Epithelial cell of esophagus (primary cell): Measurements from ENCODE around the gene EFNA4.

Experiments
- DNase-seq: peaks from one replicate; pipeline ENCODE4 v3.0.0; 2010; ENCODE audit warnings: low read depth
- H3K4me3 ChIP-seq: 2 replicates; pipeline ENCODE4 v1.5.1; 2011; ENCODE audit warnings: mild to moderate bottlenecking, low read length, control low read depth
- CTCF ChIP-seq: IDR thresholded peaks from 2 replicates; pipeline ENCODE4 v1.5.1; 2011; ENCODE audit warnings: low read depth, mild to moderate bottlenecking, low read length, control low read depth, inconsistent platforms; ENCODE audit not compliant: insufficient read depth; ENCODE audit errors: missing control alignments

Gene EFNA4

GRCh38 chr1:155052439-155053395 lies 10.8 kb upstream of the EFNA4 start:
- peak overlapping the region; percentile 86 for H3K4me3 ChIP-seq
- DNase-seq, result peak; percentile 51
- TF ChIP-seq CTCF, result peak; percentile 58

GRCh38 chr1:155053531-155054105 lies 9.9 kb upstream of the EFNA4 start:
- H3K4me3 ChIP-seq, result no peak overlapping the region
- TF ChIP-seq CTCF, result no peak
- no peak for DNase-seq

- DNase-seq, result no peak
- TF ChIP-seq CTCF, result no peak
- no peak overlapping the region for H3K4me3 ChIP-seq
These were observed 6.4 kb upstream of the EFNA4 start for GRCh38 chr1:155057104-155057503.

- no peak overlapping the region for H3K4me3 ChIP-seq
- peak; percentile 22 for TF ChIP-seq CTCF
- no peak for DNase-seq
These were observed 5.7 kb upstream of the EFNA4 start for GRCh38 chr1:155057788-155058211.

- DNase-seq, result no peak
- TF ChIP-seq CTCF, result no peak
- H3K4me3 ChIP-seq, result no peak overlapping the region
These were observed 2.8 kb upstream of the EFNA4 start for GRCh38 chr1:155060736-155061135.

- H3K4me3 ChIP-seq, result no peak overlapping the region
- DNase-seq, result peak; percentile 82
- peak; percentile 98 for TF ChIP-seq CTCF
These were observed 2.0 kb upstream of the EFNA4 start for GRCh38 chr1:155061381-155062150.
